ENCODE results near the gene RHO. TPM values are rescaled to one million over a fixed set of nuclear protein-coding genes. Genes with fewer than 3 reads are reported as not detected.

The RHO gene
- total RNA-seq, 2 donors from 2014 or later: not detected

DNA sequence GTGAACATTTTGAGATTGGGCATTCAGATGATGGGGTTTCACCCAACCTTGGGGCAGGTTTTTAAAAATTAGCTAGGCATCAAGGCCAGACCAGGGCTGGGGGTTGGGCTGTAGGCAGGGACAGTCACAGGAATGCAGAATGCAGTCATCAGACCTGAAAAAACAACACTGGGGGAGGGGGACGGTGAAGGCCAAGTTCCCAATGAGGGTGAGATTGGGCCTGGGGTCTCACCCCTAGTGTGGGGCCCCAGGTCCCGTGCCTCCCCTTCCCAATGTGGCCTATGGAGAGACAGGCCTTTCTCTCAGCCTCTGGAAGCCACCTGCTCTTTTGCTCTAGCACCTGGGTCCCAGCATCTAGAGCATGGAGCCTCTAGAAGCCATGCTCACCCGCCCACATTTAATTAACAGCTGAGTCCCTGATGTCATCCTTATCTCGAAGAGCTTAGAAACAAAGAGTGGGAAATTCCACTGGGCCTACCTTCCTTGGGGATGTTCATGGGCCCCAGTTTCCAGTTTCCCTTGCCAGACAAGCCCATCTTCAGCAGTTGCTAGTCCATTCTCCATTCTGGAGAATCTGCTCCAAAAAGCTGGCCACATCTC, 6.1 kb downstream of the RHO start:
- no peak for TF ChIP-seq POLR2A (IDR thresholded peaks at IDR 0.05)
- TF ChIP-seq, protein P1, sequence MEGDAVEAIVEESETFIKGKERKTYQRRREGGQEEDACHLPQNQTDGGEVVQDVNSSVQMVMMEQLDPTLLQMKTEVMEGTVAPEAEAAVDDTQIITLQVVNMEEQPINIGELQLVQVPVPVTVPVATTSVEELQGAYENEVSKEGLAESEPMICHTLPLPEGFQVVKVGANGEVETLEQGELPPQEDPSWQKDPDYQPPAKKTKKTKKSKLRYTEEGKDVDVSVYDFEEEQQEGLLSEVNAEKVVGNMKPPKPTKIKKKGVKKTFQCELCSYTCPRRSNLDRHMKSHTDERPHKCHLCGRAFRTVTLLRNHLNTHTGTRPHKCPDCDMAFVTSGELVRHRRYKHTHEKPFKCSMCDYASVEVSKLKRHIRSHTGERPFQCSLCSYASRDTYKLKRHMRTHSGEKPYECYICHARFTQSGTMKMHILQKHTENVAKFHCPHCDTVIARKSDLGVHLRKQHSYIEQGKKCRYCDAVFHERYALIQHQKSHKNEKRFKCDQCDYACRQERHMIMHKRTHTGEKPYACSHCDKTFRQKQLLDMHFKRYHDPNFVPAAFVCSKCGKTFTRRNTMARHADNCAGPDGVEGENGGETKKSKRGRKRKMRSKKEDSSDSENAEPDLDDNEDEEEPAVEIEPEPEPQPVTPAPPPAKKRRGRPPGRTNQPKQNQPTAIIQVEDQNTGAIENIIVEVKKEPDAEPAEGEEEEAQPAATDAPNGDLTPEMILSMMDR (IDR thresholded peaks at IDR 0.05): no peak
- H3K4me1 ChIP-seq: peaks cover 11% of the 10 kb centered on the region
- peak; percentile 57 for ATAC-seq
- no peaks in the 10 kb centered on the region for H3K27me3 ChIP-seq
- H3K9me3 ChIP-seq: no peaks in the 10 kb centered on the region
- H3K4me3 ChIP-seq: no peak overlapping the region
- H3K36me3 ChIP-seq (replicated peaks in 1 of 2; ENCODE audit: insufficient read depth in 1 of 2, low read depth in 2 of 2): no peaks in the 10 kb centered on the region
- intact Hi-C loops (cut with DNase I): no loop called here
- DNase-seq: peak; percentile 24 to 33 (median 30)
- WGBS, 2 donors: 67 to 77% methylated on average over 4 of the region's 4 CpGs
- peak overlapping the region in 2 of 4 donors; percentile 10 to 47 for H3K27ac ChIP-seq

DNA sequence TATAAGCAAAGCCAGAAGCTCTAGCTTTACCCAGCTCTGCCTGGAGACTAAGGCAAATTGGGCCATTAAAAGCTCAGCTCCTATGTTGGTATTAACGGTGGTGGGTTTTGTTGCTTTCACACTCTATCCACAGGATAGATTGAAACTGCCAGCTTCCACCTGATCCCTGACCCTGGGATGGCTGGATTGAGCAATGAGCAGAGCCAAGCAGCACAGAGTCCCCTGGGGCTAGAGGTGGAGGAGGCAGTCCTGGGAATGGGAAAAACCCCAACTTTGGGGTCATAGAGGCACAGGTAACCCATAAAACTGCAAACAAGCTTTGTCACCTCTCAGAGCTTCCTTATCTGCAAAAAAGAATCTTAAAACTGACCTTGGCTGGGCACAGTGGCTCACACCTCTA, 6.6 kb downstream of the RHO start:
- Histone ChIP-seq H3K4me3 (no peak overlapping the region), H3K27me3 (no peaks in the 10 kb centered on the region), H3K4me1 (peaks cover 11% of the 10 kb centered on the region), H3K36me3 (replicated peaks in 1 of 2; ENCODE audit: insufficient read depth in 1 of 2, low read depth in 2 of 2) (no peaks in the 10 kb centered on the region), H3K9me3 (no peaks in the 10 kb centered on the region), H3K27ac (peak overlapping the region in 1 of 4 donors; percentile 47)
- WGBS, 2 donors: 79 to 83% methylated on average over 1 of the region's 1 CpG
- no peak for DNase-seq
- no peak for ATAC-seq
- TF ChIP-seq, protein P1 (IDR thresholded peaks at IDR 0.05): no peak
- TF ChIP-seq POLR2A (IDR thresholded peaks at IDR 0.05): no peak
- intact Hi-C loops (cut with DNase I): no loop called here

DNA sequence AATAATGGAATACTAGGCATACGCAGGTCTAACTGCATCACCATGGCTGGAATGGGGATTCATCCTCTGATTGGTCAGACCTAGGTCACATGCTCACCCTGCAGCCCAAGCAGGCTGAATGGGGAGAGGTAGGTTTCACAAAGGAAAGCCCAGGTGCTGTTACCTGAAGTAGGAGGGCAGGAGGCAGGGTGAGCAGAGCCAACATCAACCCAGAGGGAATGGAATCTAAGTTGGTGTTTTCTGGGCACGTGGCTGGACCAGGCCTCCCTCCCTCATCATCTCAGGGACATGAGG, 7.9 kb downstream of the RHO start:
- DNase-seq (no peak), ATAC-seq (no peak)
- Histone ChIP-seq H3K27me3 (no peaks in the 10 kb centered on the region), H3K27ac (no peak overlapping the region), H3K4me1 (peaks cover 11% of the 10 kb centered on the region), H3K9me3 (no peaks in the 10 kb centered on the region), H3K4me3 (no peak overlapping the region), H3K36me3 (replicated peaks in 1 of 2; ENCODE audit: insufficient read depth in 1 of 2, low read depth in 2 of 2) (no peaks in the 10 kb centered on the region)
- TF ChIP-seq POLR2A (IDR thresholded peaks at IDR 0.05): no peak
- TF ChIP-seq, protein P1 (IDR thresholded peaks at IDR 0.05): no peak
- intact Hi-C loops (cut with DNase I): no loop called here
- WGBS, 2 donors: 51 to 74% methylated on average over 2 of the region's 2 CpGs

DNA sequence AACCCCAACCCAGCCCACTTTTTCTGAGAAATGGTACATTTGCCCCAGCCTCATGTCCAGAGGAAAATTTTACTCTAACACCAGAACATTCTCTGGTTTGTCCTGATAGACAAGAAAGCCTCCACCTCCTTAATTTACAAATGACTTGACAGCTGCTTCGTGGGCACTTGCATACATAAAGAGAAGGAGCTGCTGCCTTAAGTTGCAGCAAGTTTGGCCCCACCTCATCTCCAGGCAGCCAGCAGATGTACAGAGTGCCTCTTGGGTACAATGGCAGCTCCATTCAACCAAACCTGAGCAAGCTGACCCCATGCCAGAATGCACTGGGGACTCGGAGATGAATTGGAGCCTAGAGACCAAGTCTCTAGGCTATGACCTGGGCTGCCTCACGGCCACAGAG, 8.4 kb downstream of the RHO start:
- 83 to 95% methylated on average over 2 to 3 of the region's 3 CpGs for WGBS, 2 donors
- Histone ChIP-seq H3K4me1 (peaks cover 11% of the 10 kb centered on the region), H3K4me3 (no peak overlapping the region), H3K36me3 (replicated peaks in 1 of 2; ENCODE audit: insufficient read depth in 1 of 2, low read depth in 2 of 2) (no peaks in the 10 kb centered on the region), H3K27me3 (no peaks in the 10 kb centered on the region), H3K27ac (no peak overlapping the region), H3K9me3 (no peaks in the 10 kb centered on the region)
- TF ChIP-seq POLR2A (IDR thresholded peaks at IDR 0.05): no peak
- TF ChIP-seq, protein P1 (IDR thresholded peaks at IDR 0.05): no peak
- DNase-seq (no peak), ATAC-seq (no peak)
- intact Hi-C loops (cut with DNase I): no loop called here

DNA sequence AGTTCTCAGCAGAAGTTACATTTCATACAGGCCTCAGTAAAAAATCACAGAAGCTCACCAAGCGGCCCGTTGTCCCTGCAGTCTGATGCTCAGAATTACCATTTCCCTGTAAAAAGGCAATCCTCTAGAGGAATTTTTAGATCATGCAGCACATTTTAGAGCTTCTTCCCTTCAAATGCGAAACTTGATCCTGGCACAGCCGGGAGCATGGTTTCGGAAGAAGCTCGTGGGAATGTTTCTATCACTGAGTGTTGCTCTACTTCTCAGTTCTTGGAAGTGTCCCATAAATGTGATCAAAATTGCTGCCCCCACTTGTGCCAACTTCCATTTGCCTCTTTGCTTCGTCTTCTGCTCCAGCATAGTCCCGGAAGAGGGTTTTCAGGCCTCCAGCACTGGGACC, 10.8 kb downstream of the RHO start:
- intact Hi-C loops (cut with DNase I): no loop called here
- Histone ChIP-seq H3K36me3 (replicated peaks in 1 of 2; ENCODE audit: insufficient read depth in 1 of 2, low read depth in 2 of 2) (no peaks in the 10 kb centered on the region), H3K4me3 (no peak overlapping the region), H3K9me3 (no peaks in the 10 kb centered on the region), H3K4me1 (peaks cover 9% of the 10 kb centered on the region), H3K27me3 (no peaks in the 10 kb centered on the region), H3K27ac (no peak overlapping the region)
- no peak for DNase-seq
- ATAC-seq: no peak
- 77 to 84% methylated on average over 8 of the region's 8 CpGs for WGBS, 2 donors
- TF ChIP-seq POLR2A (IDR thresholded peaks at IDR 0.05): no peak
- TF ChIP-seq, protein P1 (IDR thresholded peaks at IDR 0.05): no peak

All from body of pancreas (tissue), 4 donors.